Right renal cortex interstitium (tissue), 3 donors: ENCODE results near the gene DNAH17. TPM values are rescaled to one million over a fixed set of nuclear protein-coding genes. Genes with fewer than 3 reads are reported as not detected.

ENCODE experiments used
- DNase-seq, 3 donors: peaks; one replicate each; pipeline ENCODE4 v3.0.0-alpha.2; 2013; ENCODE audit warnings: low read depth in 3 of 3, low spot score in 2 of 3
- polyA plus RNA-seq, 3 donors: library from polyadenylated mRNA; unstranded; fragments of 120-200 nt; gene quantifications; one replicate each; pipeline ENCODE4 v1.2.1, GENCODE V29; 2013; ENCODE audit not compliant: insufficient read length in 3 of 3

Gene DNAH17
- polyA plus RNA-seq, 3 donors: 1.5 to 1.7 (median 1.7) TPM

- DNase-seq: no peak
Measured at GRCh38 chr17:78434455-78435329, 142.5 kb downstream of the DNAH17 start.

GRCh38 chr17:78433780-78434335 is 143.3 kb downstream of the DNAH17 start:
- DNase-seq: no peak

GRCh38 chr17:78433013-78433727 is 144.0 kb downstream of the DNAH17 start:
- no peak for DNase-seq

GRCh38 chr17:78432226-78433012 is 144.8 kb downstream of the DNAH17 start:
- DNase-seq: no peak

GRCh38 chr17:78431692-78431958 is 145.6 kb downstream of the DNAH17 start:
- DNase-seq: no peak

- DNase-seq: no peak
Measured at GRCh38 chr17:78430892-78431691, 146.1 kb downstream of the DNAH17 start.

- DNase-seq: no peak
Measured at GRCh38 chr17:78429618-78429995, 147.6 kb downstream of the DNAH17 start.

GRCh38 chr17:78428836-78429617 is 148.2 kb downstream of the DNAH17 start:
- no peak for DNase-seq

- no peak for DNase-seq
Measured at GRCh38 chr17:78428025-78428575, 149.1 kb downstream of the DNAH17 start.

- DNase-seq: no peak
Measured at GRCh38 chr17:78427140-78427539, 150.1 kb downstream of the DNAH17 start.

GRCh38 chr17:78426293-78426879 is 150.8 kb downstream of the DNAH17 start:
- no peak for DNase-seq

- no peak for DNase-seq
Measured at GRCh38 chr17:78425429-78425828, 151.8 kb downstream of the DNAH17 start.

GRCh38 chr17:78423961-78424675 is 153.1 kb downstream of the DNAH17 start:
- DNase-seq: no peak

- DNase-seq: no peak
Measured at GRCh38 chr17:78422872-78423588, 154.2 kb downstream of the DNAH17 start.

GRCh38 chr17:78422267-78422605 is 155.0 kb downstream of the DNAH17 start:
- DNase-seq: no peak

- no peak for DNase-seq
Measured at GRCh38 chr17:78421534-78422266, 155.5 kb downstream of the DNAH17 start.

GRCh38 chr17:78421084-78421533 is 156.1 kb downstream of the DNAH17 start:
- no peak for DNase-seq
